ENCODE data around the gene SGK1.
"Not testable (repeated sequence)": the region's sequence is repeated elsewhere in the genome, so short reads cannot be mapped to it uniquely, and the experiment has no call there.

Gene SGK1

GRCh38 chr6:134240665-134241431 lies 77.1 kb downstream of the SGK1 start:
- no peak for DNase-seq
- in situ Hi-C loops (cut with HindIII; ENCODE audit: low pct_ligation_motif_present, low pct_unique_long_range_greater_than_20kb, low sequenced_read_pairs), result no loop called here

GRCh38 chr6:134238960-134239795 lies 78.7 kb downstream of the SGK1 start:
- in situ Hi-C loops (cut with HindIII; ENCODE audit: low pct_ligation_motif_present, low pct_unique_long_range_greater_than_20kb, low sequenced_read_pairs), result no loop called here
- no peak for DNase-seq

- in situ Hi-C loops (cut with HindIII; ENCODE audit: low pct_ligation_motif_present, low pct_unique_long_range_greater_than_20kb, low sequenced_read_pairs), result no loop called here
Observed at GRCh38 chr6:134238006-134238405, 79.9 kb downstream of the SGK1 start.

GRCh38 chr6:134235937-134236751 lies 81.8 kb downstream of the SGK1 start:
- in situ Hi-C loops (cut with HindIII; ENCODE audit: low pct_ligation_motif_present, low pct_unique_long_range_greater_than_20kb, low sequenced_read_pairs), result no loop called here
- DNase-seq, result no peak

More at GRCh38 chr6:134238006-134238405, 79.9 kb downstream of the SGK1 start:
- DNase-seq, result no peak

- DNase-seq; in situ Hi-C loops (cut with HindIII; ENCODE audit: low pct_ligation_motif_present, low pct_unique_long_range_greater_than_20kb, low sequenced_read_pairs): not testable (repeated sequence)
Observed at GRCh38 chr6:134235334-134235733, 82.6 kb downstream of the SGK1 start.

GRCh38 chr6:134233180-134233955 lies 84.5 kb downstream of the SGK1 start:
- no peak for DNase-seq
- in situ Hi-C loops (cut with HindIII; ENCODE audit: low pct_ligation_motif_present, low pct_unique_long_range_greater_than_20kb, low sequenced_read_pairs), result no loop called here

GRCh38 chr6:134230940-134231339 lies 87.0 kb downstream of the SGK1 start:
- in situ Hi-C loops (cut with HindIII; ENCODE audit: low pct_ligation_motif_present, low pct_unique_long_range_greater_than_20kb, low sequenced_read_pairs), result no loop called here
- DNase-seq, result no peak

GRCh38 chr6:134230087-134230700 lies 87.7 kb downstream of the SGK1 start:
- DNase-seq, result no peak
- in situ Hi-C loops (cut with HindIII; ENCODE audit: low pct_ligation_motif_present, low pct_unique_long_range_greater_than_20kb, low sequenced_read_pairs), result no loop called here

- no peak for DNase-seq
- in situ Hi-C loops (cut with HindIII; ENCODE audit: low pct_ligation_motif_present, low pct_unique_long_range_greater_than_20kb, low sequenced_read_pairs), result no loop called here
Observed at GRCh38 chr6:134229520-134229919, 88.4 kb downstream of the SGK1 start.

GRCh38 chr6:134223796-134224420 lies 94.0 kb downstream of the SGK1 start:
- in situ Hi-C loops (cut with HindIII; ENCODE audit: low pct_ligation_motif_present, low pct_unique_long_range_greater_than_20kb, low sequenced_read_pairs), result no loop called here

GRCh38 chr6:134221250-134221649 lies 96.7 kb downstream of the SGK1 start:
- DNase-seq, result no peak

More at GRCh38 chr6:134223796-134224420, 94.0 kb downstream of the SGK1 start:
- peak; percentile 83 for DNase-seq

GRCh38 chr6:134217798-134218140 lies 100.1 kb downstream of the SGK1 start:
- DNase-seq, result no peak
- in situ Hi-C loops (cut with HindIII; ENCODE audit: low pct_ligation_motif_present, low pct_unique_long_range_greater_than_20kb, low sequenced_read_pairs), result no loop called here

More at GRCh38 chr6:134221250-134221649, 96.7 kb downstream of the SGK1 start:
- in situ Hi-C loops (cut with HindIII; ENCODE audit: low pct_ligation_motif_present, low pct_unique_long_range_greater_than_20kb, low sequenced_read_pairs), result no loop called here

GRCh38 chr6:134217105-134217797 lies 100.7 kb downstream of the SGK1 start:
- DNase-seq, result no peak
- in situ Hi-C loops (cut with HindIII; ENCODE audit: low pct_ligation_motif_present, low pct_unique_long_range_greater_than_20kb, low sequenced_read_pairs), result no loop called here

GRCh38 chr6:134216301-134217010 lies 101.5 kb downstream of the SGK1 start:
- in situ Hi-C loops (cut with HindIII; ENCODE audit: low pct_ligation_motif_present, low pct_unique_long_range_greater_than_20kb, low sequenced_read_pairs), result no loop called here
- DNase-seq, result no peak

GRCh38 chr6:134213410-134213809 lies 104.5 kb downstream of the SGK1 start:
- in situ Hi-C loops (cut with HindIII; ENCODE audit: low pct_ligation_motif_present, low pct_unique_long_range_greater_than_20kb, low sequenced_read_pairs); DNase-seq: not testable (repeated sequence)

- no peak for DNase-seq
- in situ Hi-C loops (cut with HindIII; ENCODE audit: low pct_ligation_motif_present, low pct_unique_long_range_greater_than_20kb, low sequenced_read_pairs), result no loop called here
Observed at GRCh38 chr6:134211297-134211696, 106.6 kb downstream of the SGK1 start.

Measured in ACHN (cell line).